ENCODE results near the gene SIGLEC9.
A peak's percentile ranks its signal among the peaks of the same experiment; 100 is the strongest.

Gene SIGLEC9

DNA sequence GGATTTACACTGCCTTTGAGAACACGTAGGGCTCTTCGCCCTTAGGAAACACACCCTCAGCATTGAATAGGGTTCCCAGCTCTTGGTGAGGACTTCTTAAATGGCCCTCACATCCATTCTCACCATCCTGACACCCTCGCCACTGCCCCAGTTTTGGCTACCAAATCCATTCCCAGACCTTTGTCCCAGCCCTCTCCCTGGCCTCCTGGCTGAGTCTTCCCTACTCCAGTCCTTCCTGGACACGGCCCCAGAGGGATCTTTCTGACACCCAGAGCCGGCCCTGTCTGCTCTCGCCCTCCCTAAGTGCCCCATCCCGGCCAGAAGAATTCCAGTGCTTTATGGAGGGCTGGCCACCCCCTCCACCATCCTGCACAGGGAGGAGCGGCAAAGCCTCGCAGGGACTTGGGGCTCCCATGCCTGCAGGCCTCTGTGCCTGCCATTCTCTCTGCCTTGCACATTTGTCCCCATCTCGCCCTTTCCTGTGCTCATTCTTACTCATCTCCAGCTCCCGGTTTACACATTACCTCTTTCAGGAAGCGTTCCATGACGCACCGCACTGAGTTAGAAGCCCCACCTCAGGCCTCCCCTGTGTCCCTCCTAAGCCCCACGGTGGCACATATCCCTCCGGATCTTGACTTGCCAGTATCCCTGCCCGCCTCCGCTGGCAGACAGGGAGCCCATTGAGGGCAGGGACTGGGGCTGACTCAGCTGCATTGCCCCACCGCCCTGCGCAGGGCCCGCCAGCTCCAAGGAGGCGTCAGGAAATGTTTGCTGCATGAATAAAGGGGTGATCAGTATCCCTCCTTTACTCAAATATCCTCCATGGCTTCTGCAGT lies 31.0 kb upstream of the SIGLEC9 start:
- Histone ChIP-seq H3K4me3 (ENCODE audit: low read depth, low read length, poor library complexity, severe bottlenecking) (no peak overlapping the region), H3K36me3 (ENCODE audit: insufficient read depth, low read length) (peaks cover 8% of the 10 kb centered on the region), H3K4me2 (ENCODE audit: low read length) (no peak overlapping the region), H4K20me1 (ENCODE audit: insufficient read depth, low read length) (no peaks in the 10 kb centered on the region), H3K27ac (ENCODE audit: low read depth, low read length, poor library complexity, severe bottlenecking) (no peak overlapping the region), H3K27me3 (ENCODE audit: insufficient read depth, low read length) (no peaks in the 10 kb centered on the region), H3K9me2 (ENCODE audit: low read depth, low read length) (no peaks in the 10 kb centered on the region), H3K9ac (ENCODE audit: low read length) (no peak overlapping the region), H3F3A (ENCODE audit: insufficient read depth, low read length) (no peaks in the 10 kb centered on the region), H3K4me1 (ENCODE audit: insufficient read depth, low read length, severe bottlenecking) (no peaks in the 10 kb centered on the region), H3K9me3 (ENCODE audit: low read length) (no peaks in the 10 kb centered on the region), H3K79me2 (ENCODE audit: insufficient read depth, low read length) (no peaks in the 10 kb centered on the region), H2AFZ (ENCODE audit: low read length) (no peak overlapping the region)
- TF ChIP-seq, protein P1, sequence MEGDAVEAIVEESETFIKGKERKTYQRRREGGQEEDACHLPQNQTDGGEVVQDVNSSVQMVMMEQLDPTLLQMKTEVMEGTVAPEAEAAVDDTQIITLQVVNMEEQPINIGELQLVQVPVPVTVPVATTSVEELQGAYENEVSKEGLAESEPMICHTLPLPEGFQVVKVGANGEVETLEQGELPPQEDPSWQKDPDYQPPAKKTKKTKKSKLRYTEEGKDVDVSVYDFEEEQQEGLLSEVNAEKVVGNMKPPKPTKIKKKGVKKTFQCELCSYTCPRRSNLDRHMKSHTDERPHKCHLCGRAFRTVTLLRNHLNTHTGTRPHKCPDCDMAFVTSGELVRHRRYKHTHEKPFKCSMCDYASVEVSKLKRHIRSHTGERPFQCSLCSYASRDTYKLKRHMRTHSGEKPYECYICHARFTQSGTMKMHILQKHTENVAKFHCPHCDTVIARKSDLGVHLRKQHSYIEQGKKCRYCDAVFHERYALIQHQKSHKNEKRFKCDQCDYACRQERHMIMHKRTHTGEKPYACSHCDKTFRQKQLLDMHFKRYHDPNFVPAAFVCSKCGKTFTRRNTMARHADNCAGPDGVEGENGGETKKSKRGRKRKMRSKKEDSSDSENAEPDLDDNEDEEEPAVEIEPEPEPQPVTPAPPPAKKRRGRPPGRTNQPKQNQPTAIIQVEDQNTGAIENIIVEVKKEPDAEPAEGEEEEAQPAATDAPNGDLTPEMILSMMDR (IDR thresholded peaks at IDR 0.05; ENCODE audit: low read length): no peak
- no peak for TF ChIP-seq EZH2 (IDR thresholded peaks at IDR 0.05; ENCODE audit: borderline replicate concordance, low read length)

DNA sequence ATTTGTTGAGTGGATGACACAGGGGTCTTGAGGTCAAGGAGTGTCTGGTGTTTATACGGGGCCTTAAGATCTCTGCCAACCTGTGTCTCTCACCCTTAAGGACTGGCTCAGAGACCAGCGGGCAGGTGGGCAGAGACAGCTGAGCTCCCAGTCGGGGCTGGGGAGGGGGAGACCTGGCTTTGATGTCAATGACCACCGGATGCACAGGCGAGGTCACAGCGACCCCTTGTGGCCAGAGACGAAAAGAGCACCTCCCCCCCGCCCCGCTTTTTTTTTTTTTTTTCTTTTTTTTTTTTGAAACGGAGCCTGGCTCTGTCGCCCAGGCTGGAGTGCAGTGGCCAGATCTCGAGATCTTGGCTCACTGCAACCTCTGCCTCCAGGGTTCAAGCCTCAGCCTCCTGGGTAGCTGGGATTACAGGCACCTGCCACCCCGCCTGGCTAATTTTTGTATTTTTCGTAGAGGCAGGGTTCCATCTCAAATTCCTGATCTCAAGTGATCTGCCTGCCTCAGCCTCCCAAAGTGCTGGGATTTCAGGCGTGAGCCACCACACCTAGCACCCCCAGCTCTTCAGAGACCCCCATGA lies 29.9 kb upstream of the SIGLEC9 start:
- Histone ChIP-seq H3K27ac (ENCODE audit: low read depth, low read length, poor library complexity, severe bottlenecking) (no peak overlapping the region), H3K9me2 (ENCODE audit: low read depth, low read length) (no peaks in the 10 kb centered on the region), H3K4me3 (ENCODE audit: low read depth, low read length, poor library complexity, severe bottlenecking) (no peak overlapping the region), H3K4me2 (ENCODE audit: low read length) (no peak overlapping the region), H3K36me3 (ENCODE audit: insufficient read depth, low read length) (peaks cover 8% of the 10 kb centered on the region), H3K79me2 (ENCODE audit: insufficient read depth, low read length) (no peaks in the 10 kb centered on the region), H2AFZ (ENCODE audit: low read length) (no peak overlapping the region), H3K9ac (ENCODE audit: low read length) (no peak overlapping the region), H3K27me3 (ENCODE audit: insufficient read depth, low read length) (no peaks in the 10 kb centered on the region), H3F3A (ENCODE audit: insufficient read depth, low read length) (no peaks in the 10 kb centered on the region), H3K9me3 (ENCODE audit: low read length) (no peaks in the 10 kb centered on the region), H3K4me1 (ENCODE audit: insufficient read depth, low read length, severe bottlenecking) (no peaks in the 10 kb centered on the region), H4K20me1 (ENCODE audit: insufficient read depth, low read length) (no peaks in the 10 kb centered on the region)
- TF ChIP-seq, protein P1 (IDR thresholded peaks at IDR 0.05; ENCODE audit: low read length): peak; percentile 65
- no peak for TF ChIP-seq EZH2 (IDR thresholded peaks at IDR 0.05; ENCODE audit: borderline replicate concordance, low read length)

DNA sequence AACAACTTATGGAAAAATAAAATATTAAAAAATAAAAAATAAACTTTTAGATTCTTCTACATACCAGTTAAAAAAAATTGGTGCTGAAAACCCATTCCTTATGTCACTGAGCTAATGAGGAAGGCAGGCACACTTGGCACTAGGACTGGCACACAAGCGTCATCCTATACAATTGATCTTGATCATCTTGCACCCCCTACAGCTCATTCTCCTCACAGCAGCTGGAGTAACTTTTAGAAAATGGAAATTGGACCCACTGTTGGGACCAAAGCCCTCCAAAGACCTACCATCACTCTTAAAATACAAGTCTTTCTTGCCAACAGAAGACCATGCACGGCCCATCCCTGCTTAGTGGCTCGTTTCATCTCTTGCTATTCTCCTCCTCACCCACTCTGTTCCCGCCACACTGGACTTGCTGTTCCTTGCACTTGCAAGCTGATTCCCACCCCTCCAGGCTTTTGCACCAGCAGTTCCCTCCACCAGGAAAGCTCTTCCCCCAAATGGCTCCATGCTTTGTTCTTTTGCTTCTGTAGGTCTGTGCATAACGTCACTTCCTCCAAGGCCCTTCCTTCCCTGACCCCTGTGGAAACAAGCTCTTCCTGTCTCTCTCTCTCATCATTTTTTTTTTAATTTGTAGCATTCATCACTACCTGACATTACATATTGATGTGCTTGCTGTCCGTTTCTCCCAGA lies 28.1 kb upstream of the SIGLEC9 start:
- Histone ChIP-seq H3K4me2 (ENCODE audit: low read length) (no peak overlapping the region), H3K27me3 (ENCODE audit: insufficient read depth, low read length) (no peaks in the 10 kb centered on the region), H3K9me2 (ENCODE audit: low read depth, low read length) (no peaks in the 10 kb centered on the region), H3K9me3 (ENCODE audit: low read length) (no peaks in the 10 kb centered on the region), H3K36me3 (ENCODE audit: insufficient read depth, low read length) (peaks cover 26% of the 10 kb centered on the region), H3K27ac (ENCODE audit: low read depth, low read length, poor library complexity, severe bottlenecking) (no peak overlapping the region), H3F3A (ENCODE audit: insufficient read depth, low read length) (no peaks in the 10 kb centered on the region), H3K79me2 (ENCODE audit: insufficient read depth, low read length) (no peaks in the 10 kb centered on the region), H4K20me1 (ENCODE audit: insufficient read depth, low read length) (no peaks in the 10 kb centered on the region), H3K4me3 (ENCODE audit: low read depth, low read length, poor library complexity, severe bottlenecking) (no peak overlapping the region), H2AFZ (ENCODE audit: low read length) (no peak overlapping the region), H3K4me1 (ENCODE audit: insufficient read depth, low read length, severe bottlenecking) (no peaks in the 10 kb centered on the region), H3K9ac (ENCODE audit: low read length) (no peak overlapping the region)
- no peak for TF ChIP-seq EZH2 (IDR thresholded peaks at IDR 0.05; ENCODE audit: borderline replicate concordance, low read length)
- TF ChIP-seq, protein P1 (IDR thresholded peaks at IDR 0.05; ENCODE audit: low read length): no peak; the same call in 1 of the 2 replicates
